HL-60 (cell line): ENCODE data around the gene CENPQ.

Source experiments
- DNase-seq, 2 experiments: peaks; one replicate each; pipeline ENCODE4 v3.0.0-alpha.2; 2010 to 2020; ENCODE audit warnings: low read depth in 1 of 2, low spot score in 1 of 2
- H3K27ac ChIP-seq: fragments of 250-450 bp; sonication (Bioruptor Pico); replicated peaks from 2 replicates; pipeline ENCODE4 v1.5.1; 2020; ENCODE audit warnings: mild to moderate bottlenecking, moderate library complexity
- H3K27me3 ChIP-seq: fragments of 250-450 bp; sonication (Bioruptor Pico); 2 replicates; pipeline ENCODE4 v1.5.1; 2021; ENCODE audit warnings: mild to moderate bottlenecking, moderate library complexity; ENCODE audit not compliant: insufficient read depth, poor library complexity, severe bottlenecking
- H3K4me3 ChIP-seq: replicated peaks from 2 replicates; pipeline ENCODE4 v1.5.1; 2011; ENCODE audit warnings: mild to moderate bottlenecking, control low read depth, low read length; ENCODE audit not compliant: insufficient read depth
- CTCF ChIP-seq: IDR thresholded peaks from one replicate; pipeline ENCODE4 v1.5.1; 2011; ENCODE audit warnings: low read length, control low read depth, inconsistent platforms; ENCODE audit not compliant: insufficient read depth
- GABPA ChIP-seq: IDR thresholded peaks from 2 replicates; pipeline ENCODE4 v1.6.1; 2012; ENCODE audit warnings: low read depth
- POLR2AphosphoS5 ChIP-seq: IDR thresholded peaks from 2 replicates; pipeline ENCODE4 v1.6.1; 2012; ENCODE audit warnings: low read depth
- SPI1 ChIP-seq: IDR thresholded peaks from 2 replicates; pipeline ENCODE4 v1.6.1; 2012; ENCODE audit warnings: low read depth, mild to moderate bottlenecking, borderline replicate concordance
- TF ChIP-seq, protein P1 (sequence below): IDR thresholded peaks from 2 replicates; pipeline ENCODE4 v1.6.1; 2012; ENCODE audit warnings: low read depth; ENCODE audit not compliant: insufficient replicate concordance

Gene CENPQ

GRCh38 chr6:49522710-49523593, 59.8 kb downstream of the CENPQ start:
- DNase-seq, result no peak
- TF ChIP-seq GABPA (no peak), SPI1 (no peak), CTCF (no peak), POLR2AphosphoS5 (no peak)
- TF ChIP-seq, protein P1, sequence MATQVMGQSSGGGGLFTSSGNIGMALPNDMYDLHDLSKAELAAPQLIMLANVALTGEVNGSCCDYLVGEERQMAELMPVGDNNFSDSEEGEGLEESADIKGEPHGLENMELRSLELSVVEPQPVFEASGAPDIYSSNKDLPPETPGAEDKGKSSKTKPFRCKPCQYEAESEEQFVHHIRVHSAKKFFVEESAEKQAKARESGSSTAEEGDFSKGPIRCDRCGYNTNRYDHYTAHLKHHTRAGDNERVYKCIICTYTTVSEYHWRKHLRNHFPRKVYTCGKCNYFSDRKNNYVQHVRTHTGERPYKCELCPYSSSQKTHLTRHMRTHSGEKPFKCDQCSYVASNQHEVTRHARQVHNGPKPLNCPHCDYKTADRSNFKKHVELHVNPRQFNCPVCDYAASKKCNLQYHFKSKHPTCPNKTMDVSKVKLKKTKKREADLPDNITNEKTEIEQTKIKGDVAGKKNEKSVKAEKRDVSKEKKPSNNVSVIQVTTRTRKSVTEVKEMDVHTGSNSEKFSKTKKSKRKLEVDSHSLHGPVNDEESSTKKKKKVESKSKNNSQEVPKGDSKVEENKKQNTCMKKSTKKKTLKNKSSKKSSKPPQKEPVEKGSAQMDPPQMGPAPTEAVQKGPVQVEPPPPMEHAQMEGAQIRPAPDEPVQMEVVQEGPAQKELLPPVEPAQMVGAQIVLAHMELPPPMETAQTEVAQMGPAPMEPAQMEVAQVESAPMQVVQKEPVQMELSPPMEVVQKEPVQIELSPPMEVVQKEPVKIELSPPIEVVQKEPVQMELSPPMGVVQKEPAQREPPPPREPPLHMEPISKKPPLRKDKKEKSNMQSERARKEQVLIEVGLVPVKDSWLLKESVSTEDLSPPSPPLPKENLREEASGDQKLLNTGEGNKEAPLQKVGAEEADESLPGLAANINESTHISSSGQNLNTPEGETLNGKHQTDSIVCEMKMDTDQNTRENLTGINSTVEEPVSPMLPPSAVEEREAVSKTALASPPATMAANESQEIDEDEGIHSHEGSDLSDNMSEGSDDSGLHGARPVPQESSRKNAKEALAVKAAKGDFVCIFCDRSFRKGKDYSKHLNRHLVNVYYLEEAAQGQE, result no peak
- no peak overlapping the region for H3K4me3 ChIP-seq
- H3K27me3 ChIP-seq, result no peaks in the 10 kb centered on the region
- no peak overlapping the region for H3K27ac ChIP-seq

- Histone ChIP-seq H3K27me3 (no peaks in the 10 kb centered on the region), H3K4me3 (no peak overlapping the region), H3K27ac (no peak overlapping the region)
- TF ChIP-seq, protein P1, result no peak
- no peak for TF ChIP-seq POLR2AphosphoS5
- DNase-seq, result no peak
Measured at GRCh38 chr6:49523901-49524300, 60.7 kb downstream of the CENPQ start.

DNA sequence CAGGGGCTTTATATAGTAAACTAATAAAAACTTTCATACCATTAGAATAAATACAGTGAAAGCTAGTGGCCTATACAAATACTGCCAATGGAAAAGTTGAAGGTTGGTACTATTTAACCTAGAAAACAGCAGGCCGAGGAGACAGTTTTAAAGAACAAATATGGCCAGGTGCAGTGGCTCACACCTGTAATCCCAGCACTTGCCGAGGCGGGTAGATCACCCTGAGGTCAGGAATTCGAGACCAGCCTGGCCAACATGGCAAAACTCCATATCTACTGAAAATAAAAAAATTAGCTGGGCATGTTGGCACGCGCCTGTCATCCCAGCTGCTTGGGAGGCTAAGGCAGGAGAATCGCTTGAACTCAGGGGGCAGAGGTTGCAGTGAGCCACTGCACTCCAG, 61.4 kb downstream of the CENPQ start:
- H3K27me3 ChIP-seq, result no peaks in the 10 kb centered on the region
- H3K27ac ChIP-seq, result no peak overlapping the region
- TF ChIP-seq, protein P1, result no peak
- no peak for TF ChIP-seq GABPA
- DNase-seq, result no peak
- H3K4me3 ChIP-seq, result no peak overlapping the region

DNA sequence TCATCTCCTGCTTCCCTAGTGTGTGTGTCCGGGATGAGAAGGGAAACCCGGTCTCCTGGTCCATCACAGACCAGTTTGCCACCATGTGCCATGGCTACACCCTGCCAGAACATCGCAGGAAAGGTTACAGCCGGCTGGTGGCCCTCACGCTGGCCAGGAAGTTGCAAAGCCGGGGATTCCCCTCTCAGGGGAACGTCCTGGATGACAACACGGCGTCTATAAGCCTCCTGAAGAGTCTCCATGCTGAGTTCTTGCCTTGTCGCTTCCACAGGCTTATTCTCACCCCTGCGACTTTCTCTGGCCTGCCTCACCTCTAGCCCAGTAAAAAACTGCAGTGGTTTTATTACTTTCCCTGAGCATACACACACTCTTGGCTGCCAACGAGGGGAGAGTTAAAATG, 63.4 kb downstream of the CENPQ start:
- no peak overlapping the region for H3K4me3 ChIP-seq
- H3K27me3 ChIP-seq, result no peaks in the 10 kb centered on the region
- H3K27ac ChIP-seq, result no peak overlapping the region
- no peak for TF ChIP-seq CTCF
- TF ChIP-seq SPI1, result no peak
- no peak for TF ChIP-seq GABPA
- no peak for TF ChIP-seq POLR2AphosphoS5
- TF ChIP-seq, protein P1, result no peak
- DNase-seq, result no peak
